Measurements from ENCODE around the gene ZC3H7B.
"Not testable (repeated sequence)": the region's sequence is repeated elsewhere in the genome, so short reads cannot be mapped to it uniquely, and the experiment has no call there.

Gene ZC3H7B

DNA sequence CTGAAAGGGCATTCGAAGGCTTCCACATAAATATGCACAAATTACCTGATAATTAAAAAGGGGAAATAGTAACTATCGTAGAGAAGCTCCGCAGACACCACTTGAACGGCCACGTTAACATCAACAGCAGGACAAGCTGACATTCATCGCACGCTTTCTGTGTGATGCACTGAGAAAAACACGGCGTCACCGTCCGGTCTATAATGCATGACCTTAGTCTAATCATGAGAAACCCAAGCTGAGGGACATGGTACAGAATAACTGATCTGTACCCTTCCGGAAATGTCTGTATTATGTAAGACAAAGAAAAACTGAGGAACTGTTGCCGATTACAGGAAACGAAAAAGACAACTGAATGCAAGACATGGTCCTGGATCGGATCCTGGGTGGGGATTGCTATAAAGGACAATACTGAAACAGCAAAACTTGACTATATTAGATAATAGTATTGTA is 14.7 kb upstream of the ZC3H7B start:
- DNase-seq (ENCODE audit: low spot score), result peak; percentile 50

DNA sequence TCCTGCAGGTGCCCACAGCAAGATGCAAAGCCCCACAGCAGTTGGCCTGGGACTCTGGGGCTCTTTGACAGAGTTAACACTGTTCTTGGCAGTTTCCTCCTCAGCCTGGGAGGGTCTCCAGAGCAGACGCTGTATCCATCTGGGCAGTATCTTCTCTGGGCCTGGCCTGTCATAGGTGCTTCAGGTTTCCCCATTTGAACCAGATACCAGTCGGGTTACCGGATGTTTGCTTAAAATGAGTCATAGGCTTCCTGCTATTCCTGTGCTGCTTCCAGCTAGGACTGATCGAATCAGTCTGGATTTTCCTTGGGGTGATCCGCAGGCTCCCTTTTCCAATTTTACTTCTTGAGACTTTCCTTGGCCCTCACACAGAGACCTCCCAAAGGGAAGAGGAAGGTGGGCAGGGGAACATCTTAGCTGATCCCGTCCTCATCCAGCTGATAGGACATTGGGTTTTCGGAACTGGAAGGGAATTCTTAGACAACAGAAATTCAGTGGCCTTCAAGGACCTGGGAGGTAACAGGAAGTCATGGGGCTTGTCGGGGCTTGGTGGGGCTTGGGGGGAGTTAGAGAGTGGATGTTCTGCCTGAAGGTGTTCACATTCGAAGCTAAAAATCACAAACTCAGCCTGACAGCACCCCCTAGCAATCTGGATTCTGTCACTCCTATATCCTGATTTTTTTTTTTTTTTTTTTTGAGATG is 12.9 kb upstream of the ZC3H7B start:
- no peak for DNase-seq (ENCODE audit: low spot score)

DNA sequence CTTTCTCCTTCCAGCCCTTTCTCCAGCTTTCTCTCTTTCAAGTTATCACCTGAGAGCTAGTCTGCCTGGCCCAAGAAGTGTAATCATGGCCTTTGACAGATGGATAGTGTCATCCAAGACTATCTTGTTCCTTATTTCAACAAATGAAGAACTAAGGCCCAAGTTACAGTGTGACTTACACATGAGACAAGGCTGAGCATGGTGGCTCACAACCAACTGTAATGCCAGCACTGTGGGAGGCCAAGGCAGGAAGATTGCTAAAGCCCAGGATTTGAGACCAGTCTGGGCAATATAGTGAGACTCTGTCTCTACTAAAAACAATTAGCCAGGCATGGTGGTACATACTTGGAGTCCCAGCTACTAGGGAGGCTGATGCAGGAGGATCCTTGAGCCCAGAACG is 11.7 kb upstream of the ZC3H7B start:
- no peak for DNase-seq (ENCODE audit: low spot score)

DNA sequence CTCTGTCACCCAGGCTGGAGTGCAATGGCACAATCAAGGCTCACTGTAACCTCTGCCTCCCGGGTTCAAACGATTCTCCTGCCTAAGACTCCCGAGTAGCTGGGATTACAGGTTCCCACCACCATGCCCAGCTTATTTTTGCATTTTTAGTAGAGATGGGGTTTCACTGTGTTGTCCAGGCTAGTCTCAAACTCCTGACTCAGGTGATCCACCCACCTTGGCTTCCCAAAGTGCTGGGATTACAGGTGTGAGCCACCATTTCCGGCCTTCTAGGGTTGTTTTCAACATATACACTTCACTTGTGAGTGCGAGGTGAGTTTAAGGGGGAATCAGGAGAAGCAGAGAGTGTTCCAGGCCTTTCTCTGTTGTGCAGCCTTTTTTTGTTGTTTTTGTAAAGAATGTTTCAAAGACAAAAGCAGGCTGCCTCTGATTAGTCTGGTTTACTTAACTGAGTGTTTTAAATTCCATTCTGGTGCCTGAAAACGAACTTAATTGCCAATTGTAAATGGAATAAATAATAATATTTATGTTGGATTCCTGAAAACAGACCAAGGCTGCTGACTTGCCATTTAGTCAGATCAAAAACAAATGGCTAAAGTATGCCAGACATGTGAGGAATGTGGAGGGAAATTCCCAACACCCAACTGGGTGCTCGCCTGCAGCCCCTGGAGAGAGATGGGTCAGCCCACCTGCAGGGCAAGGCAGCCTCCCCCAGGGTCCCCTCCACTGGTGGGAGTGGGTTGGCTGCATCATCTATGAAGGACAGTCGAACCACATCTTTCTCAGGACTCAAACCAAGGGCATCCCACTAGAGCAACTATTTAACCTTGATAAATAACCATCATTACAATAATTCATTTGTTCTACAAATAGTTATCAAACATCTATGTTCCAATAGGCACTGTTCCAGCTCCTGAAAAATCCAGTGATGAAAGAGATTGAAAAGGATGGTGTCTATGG is 10.8 kb upstream of the ZC3H7B start:
- DNase-seq (ENCODE audit: low spot score), result no peak

DNA sequence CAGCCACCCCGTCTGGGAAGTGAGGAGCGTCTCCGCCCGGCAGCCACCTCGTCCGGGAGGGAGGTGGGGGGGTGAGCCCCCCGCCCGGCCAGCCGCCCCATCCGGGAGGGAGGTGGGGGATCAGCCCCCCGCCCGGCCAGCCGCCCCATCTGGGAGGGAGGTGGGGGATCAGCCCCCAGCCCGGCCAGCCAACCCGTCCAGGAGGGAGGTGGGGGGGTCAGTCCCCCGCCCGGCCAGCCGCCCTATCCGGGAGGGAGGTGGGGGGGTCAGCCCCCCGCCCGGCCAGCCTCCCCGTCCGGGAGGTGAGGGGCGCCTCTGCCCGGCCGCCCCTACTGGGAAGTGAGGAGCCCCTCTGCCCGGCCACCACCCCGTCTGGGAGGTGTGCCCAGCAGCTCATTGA is 6.5 kb upstream of the ZC3H7B start:
- not testable (repeated sequence) for DNase-seq (ENCODE audit: low spot score)

DNA sequence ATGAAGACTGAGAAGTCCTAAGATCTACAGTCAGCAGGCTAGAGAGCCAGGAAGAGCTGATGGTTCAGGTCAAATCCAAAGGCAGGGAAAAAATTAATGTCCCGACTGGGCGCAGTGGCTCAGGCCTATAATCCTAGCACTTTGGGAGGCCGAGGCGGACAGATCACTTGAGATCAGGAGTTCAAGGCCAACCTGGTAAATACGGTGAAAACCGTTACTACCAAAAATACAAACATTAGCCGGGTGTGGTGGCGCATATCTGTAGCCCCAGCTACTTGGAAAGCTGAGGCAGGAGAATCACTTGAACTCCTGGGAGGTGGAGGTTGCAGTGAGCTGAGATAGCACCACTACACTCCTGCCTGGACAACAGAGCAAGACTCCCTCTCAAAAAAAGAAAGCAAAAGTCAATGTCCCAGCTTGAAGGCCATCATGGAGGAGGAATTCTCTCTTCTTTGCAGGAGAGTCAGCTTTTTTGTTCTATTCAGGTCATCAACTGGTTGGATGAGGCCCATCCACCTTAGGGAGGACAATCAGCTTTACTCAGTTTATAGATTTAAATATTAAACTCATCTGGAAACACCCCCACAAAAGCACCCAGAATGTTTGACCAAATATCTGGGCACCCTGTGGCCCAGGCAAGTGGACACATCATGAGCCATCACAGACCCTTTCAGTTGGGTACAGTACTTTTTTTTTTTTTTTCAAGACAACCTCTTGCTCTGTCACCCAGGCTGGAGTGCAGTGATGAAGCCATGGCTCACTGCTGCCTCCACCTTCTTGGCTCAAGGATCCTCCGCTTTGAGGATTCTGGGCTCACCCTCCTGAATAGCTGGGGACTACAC is 4.3 kb upstream of the ZC3H7B start:
- DNase-seq (ENCODE audit: low spot score), result no peak

DNA sequence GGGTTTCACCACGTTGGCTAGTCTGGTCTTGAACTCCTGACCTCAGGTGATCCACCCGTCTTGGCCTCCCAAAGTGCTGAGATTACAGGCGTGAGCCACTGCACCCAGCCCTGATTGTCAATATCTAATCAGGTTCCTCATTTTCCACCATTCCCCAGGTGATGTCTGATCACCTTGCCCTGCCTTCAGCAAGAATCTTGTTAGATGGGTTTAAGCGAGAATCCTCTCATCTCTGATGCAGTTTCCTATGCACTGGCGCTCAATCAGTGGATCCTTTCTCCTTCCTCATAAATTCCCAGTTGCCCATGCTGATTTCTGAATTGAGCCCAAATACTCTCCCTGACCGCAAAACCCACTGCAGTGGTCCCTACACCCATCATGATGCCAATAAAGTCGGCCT is 664 bp upstream of the ZC3H7B start:
- no peak for DNase-seq (ENCODE audit: low spot score)

DNA sequence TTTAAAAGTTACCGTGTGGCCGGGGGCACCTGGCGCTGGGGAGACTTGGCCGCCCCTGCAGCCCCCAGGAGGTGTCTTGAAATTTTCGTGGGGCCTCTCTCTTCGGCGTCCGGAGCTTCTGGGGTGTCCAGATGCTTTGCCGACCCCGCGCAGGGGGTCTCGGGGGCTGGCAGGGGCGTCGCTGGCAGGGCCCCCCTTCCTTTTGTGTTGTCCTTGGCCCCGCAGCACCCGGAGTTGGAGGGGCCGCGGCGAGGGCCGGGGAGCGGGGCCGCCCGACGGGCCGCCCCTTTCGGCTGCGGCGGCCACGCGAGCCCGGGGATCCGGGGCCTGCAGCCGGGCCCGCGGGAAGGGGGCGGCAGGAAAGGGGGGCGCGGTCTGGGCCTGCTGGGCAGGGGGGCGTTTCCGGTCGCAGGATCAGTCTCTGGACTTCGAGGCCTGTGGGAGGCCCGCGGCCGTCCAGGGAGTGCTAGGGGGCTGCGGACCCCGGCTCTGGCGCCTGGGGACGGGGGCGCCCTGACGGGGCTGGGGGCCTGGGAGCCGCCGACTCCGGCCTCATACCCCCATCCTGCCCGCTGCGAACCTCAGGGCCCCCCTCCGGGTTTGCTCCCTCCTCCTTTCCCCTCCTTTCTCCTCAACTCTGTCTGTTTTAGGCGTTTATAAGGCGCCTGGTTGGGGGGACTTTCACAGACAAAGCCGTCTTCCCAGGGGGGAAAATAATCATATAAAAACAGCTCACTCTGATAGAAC is 869 bp downstream of the ZC3H7B start:
- DNase-seq (ENCODE audit: low spot score), result no peak

DNA sequence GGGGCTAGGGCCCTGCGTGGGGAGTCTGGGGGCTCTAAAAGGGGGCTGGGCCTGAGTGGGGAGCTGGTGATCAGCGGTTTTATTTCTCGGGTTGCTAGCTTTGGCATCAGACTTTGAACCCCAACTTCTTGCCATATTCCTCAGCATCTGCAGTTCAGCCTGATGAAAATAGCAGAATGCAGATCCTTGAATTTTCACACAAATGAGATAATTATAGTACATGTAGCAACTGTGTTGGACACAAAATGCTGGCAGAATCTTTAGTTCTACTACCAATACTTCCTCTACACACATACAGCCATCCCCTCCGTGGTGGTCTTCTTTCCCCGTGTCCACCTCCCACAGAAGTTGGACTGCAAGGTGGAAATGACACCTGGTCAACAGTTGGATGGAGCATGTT is 1.5 kb downstream of the ZC3H7B start:
- no peak for DNase-seq (ENCODE audit: low spot score)

DNA sequence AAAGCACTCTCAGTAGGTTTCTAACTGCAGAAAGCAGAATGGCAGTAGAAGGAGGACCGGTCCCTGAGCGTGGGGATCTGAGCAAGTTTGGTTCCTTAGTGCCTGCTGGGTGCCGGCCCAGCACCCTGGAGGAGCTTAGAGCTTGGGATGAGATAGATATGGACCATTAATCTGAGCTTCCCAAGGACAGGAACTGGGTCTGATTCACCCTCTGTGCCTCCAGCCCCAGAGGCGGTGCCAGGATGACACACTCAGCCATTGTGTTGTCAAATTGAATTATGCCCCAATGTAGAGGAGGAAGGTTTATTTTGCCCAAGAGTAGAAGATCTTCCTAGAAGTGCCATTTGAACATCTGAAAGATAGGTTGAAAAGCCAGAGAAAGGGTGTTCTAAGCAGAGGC is 4.3 kb downstream of the ZC3H7B start:
- no peak for DNase-seq (ENCODE audit: low spot score)

DNA sequence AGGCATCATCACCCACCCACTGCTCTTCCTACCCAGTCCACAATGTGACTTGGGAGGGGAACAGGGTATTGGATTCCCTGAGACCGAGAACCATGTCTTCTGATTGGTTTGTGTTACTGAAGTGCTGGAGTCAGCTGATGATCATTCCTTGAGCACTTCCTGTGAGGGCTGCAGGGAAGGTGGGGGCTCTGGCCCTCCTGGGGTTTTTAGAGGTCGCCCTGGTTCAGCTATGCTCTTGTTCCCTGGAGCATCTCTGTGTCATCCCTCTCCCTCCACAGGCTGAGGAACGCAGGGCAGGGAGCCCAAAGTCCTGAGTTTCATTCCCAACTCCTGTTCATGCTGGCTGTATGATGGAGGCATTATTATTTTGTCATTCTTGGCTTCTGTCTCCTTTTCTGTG is 6.7 kb downstream of the ZC3H7B start:
- DNase-seq (ENCODE audit: low spot score), result no peak

DNA sequence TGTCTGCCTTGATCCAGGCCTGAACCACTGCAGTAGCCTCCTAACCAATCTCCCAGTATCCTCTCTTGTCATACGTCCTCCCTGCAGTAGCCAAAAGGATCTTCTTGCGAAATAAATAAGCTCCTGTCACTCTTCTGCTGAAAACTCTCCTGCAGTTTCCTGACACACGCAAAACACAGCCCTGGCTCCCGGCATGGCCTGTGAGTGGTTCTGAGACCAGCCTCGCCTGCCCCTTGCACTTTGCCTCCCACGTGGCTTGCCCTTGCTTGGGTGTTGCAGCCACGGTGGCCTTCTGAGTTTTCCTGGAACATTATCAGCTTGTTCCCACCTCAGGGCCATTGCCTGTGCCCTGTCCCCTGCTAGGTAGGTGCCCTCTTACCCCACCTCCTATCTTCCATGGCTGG is 7.2 kb downstream of the ZC3H7B start:
- no peak for DNase-seq (ENCODE audit: low spot score)

DNA sequence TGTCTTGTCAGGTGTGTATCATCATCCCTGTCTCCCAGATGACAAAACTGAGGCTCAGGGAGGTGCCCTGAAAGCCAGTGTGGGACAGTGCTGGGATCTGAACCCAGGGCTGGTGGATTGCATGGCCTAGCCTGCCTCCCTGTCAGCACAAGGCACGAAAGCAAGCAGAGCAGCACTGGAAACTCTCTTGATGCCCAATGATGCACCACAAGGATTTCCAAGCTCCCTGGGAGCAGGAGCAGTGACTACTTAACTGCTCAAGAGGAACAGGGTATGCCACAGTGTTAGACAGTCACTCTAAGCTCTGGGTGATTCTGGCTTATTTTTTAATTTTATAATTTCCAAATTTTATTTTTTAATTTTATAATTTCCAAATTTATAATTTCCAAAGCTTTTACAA is 9.0 kb downstream of the ZC3H7B start:
- no peak for DNase-seq (ENCODE audit: low spot score)

DNA sequence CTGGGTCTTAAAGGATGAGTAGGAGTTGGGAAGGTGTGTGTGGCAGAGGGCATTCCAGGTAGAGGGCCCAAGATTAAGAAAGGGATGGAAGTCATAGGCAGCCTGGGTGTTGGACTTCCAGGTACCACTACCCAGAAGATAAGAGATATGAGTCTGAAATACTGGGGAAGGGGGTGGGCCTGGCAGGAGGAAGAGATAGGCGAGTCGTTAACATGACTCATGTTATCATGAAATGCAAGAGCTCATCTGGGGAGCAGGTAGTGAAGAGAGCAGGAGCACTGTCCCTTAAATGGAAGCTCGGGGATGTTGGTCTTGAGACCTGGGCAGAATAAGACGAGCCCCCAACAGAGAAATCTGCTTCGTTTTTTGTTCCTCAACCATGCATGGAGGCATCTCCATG is 10.2 kb downstream of the ZC3H7B start:
- DNase-seq (ENCODE audit: low spot score), result no peak

DNA sequence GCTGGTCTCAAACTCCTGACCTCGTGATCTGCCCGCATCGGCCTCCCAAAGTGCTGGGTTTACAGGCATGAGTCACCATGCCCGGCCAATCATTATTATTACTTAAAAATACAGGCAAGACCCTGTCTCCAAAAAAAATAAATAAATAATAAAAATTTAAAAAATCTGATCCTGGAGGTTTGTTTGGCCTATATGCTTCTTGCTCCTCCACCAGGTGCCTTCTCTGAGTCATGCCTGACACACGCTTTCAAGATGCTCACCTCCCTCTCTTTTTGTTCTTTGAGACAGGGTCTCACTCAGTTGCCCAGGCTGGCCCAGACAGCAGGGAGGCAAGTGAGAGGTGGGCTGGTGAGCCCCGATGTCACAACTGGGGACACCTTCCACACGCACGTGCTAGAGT is 13.5 kb downstream of the ZC3H7B start:
- DNase-seq (ENCODE audit: low spot score), result no peak

DNA sequence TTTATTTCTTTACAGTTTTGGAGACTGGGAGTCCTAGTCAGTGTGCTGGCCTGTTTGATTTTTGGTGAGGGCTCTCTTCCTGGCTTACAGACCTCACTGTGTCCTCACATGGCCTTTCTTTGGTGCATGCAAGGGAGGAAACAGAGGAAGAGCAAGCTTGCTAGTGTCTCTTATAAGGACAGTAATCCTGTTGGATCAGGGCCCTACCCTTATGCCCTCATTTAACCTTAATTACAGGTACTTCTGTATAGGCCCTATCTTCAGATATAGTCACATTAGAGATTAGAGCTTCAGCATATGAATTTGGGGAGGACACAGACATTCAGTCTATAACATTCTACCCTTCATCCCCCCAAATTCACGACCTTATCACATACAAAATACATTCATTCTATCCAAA is 14.3 kb downstream of the ZC3H7B start:
- no peak for DNase-seq (ENCODE audit: low spot score)

DNA sequence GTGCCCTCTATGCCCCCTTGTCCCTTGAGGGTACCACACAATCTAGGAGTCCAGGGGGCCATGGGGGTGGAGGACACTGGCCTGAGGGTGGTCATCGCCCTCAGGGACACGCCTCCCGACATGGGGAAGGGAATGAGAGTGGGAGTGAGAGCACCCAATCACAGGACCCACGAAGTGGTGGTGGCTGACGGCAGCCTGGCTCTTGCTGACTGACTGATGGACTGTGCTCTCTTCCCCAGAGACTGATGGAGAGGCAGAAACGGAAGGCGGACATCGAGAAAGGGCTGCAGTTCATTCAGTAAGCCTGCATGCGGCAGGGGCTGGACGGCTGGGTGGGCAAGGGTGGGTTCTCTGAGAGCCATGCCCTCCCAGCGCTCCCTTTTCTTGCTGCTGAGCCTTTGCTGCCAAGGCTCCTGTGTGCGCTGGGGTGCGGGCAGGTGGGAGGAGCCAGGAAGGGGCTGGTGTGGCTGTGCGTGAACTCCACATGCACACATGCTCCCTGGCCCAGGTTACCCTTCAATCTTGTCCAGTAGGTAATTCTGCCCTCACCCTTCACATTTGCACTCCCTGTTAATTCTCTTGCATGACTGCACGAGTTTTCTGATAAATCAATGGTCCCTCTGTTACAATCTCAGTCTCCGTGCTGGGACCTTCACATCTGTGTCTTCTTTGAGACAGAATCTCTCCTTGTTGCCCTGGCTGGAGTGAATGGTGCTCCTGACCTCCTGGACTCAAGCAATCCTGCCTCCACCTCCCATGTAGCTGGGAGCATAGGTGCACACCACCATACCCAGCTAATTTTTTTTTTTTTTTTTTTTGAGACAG is 19.3 kb downstream of the ZC3H7B start:
- no peak for DNase-seq (ENCODE audit: low spot score)

DNA sequence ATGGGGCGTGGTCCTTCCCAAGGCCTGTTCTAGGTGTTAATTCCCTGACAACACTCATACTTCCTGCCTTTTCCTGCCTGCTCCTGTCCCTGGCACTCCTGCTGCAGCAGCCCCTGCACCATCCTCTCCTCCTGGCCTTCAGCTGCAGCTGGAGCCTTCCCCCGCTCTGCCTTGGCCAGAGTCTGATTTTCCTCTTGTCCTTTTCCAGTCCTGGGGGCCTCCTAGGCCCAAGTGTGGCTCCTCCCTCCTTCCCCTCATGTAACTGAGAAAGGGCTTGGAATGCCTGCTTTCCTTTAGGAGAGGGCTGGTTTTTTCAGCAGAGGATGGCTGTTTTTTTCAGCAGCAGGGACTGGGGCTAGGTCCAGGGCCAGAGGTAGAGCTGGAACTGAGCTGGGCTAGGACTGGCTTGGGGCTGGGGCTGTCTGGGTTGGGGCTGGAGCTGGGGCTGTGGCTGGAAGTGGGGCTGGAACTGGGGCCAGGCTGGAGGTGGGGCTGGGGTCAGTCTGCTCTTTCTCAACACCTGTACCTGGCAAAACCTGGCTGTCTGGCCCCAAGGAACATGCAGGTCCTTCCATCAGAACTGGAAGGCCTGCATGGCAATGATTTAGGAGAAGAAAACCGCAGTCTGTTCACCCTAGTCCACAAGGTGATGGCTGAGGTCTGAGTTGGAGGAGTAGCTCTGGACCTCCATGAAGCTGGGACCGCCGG is 23.6 kb downstream of the ZC3H7B start:
- DNase-seq (ENCODE audit: low spot score), result no peak

DNA sequence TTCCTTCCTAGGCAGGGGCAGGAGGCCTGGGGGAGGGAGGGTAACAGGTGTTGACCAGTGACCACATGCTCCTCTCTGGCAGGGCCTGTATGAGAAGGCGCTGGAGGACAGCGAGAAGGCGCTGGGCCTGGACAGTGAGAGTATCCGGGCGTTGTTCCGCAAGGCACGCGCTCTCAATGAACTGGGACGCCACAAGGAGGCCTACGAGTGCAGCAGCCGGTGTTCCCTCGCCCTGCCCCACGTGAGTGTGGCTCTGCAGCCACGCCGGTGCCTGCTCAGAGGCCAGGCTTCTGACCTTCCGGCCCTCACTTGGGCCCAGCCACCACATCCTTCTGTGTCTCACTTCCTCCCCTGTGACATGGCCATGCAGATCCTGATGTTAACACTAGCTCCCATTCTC is 25.8 kb downstream of the ZC3H7B start:
- no peak for DNase-seq (ENCODE audit: low spot score)

DNA sequence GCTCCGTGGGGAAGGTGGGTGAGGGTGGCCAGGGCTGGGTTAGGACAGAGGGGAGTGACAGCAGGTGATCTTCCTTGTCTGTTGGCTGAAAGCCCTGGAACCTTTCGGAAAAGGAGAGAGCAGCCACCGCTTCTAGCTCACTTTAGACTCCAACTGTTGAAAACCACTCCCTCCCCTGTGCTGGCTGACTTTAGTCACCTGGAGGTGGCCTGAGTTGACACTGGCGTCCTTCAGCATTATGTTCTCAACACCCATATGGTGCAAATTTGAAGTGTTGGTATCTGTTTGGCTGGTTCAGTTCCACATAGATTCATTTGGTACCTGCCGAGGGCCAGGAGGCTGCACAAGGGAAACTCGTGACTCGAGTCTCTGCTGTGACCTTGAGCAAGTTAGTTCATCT is 28.8 kb downstream of the ZC3H7B start:
- DNase-seq (ENCODE audit: low spot score), result no peak

Measured in CD4-positive, alpha-beta T cell treated with Interleukin-6 at 100 ng/mL for 8 hours (primary cell).